ENCODE measurements around the gene HLA-DOA.

Gene HLA-DOA

GRCh38 chr6:32969685-32970412, 39.5 kb downstream of the HLA-DOA start:
- H3K4me3 ChIP-seq (ENCODE audit: low read depth, low read length) = peak overlapping the region; percentile 87
- peak; percentile 91 for DNase-seq (ENCODE audit: low read depth)
- TF ChIP-seq, protein P1, sequence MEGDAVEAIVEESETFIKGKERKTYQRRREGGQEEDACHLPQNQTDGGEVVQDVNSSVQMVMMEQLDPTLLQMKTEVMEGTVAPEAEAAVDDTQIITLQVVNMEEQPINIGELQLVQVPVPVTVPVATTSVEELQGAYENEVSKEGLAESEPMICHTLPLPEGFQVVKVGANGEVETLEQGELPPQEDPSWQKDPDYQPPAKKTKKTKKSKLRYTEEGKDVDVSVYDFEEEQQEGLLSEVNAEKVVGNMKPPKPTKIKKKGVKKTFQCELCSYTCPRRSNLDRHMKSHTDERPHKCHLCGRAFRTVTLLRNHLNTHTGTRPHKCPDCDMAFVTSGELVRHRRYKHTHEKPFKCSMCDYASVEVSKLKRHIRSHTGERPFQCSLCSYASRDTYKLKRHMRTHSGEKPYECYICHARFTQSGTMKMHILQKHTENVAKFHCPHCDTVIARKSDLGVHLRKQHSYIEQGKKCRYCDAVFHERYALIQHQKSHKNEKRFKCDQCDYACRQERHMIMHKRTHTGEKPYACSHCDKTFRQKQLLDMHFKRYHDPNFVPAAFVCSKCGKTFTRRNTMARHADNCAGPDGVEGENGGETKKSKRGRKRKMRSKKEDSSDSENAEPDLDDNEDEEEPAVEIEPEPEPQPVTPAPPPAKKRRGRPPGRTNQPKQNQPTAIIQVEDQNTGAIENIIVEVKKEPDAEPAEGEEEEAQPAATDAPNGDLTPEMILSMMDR (IDR thresholded peaks at IDR 0.05; ENCODE audit: insufficient read depth, low read depth, low read length, missing control alignments) = peak; percentile 19

GRCh38 chr6:32968867-32969684, 40.3 kb downstream of the HLA-DOA start:
- peak; percentile 92 for DNase-seq (ENCODE audit: low read depth)

GRCh38 chr6:32968093-32968866, 41.1 kb downstream of the HLA-DOA start, which contains the start of gene BRD2:
BRD2 (plus strand) TSS chr6:32968594; CDS start chr6:32972899, 4,305 bp downstream.
- peak; percentile 99 for DNase-seq (ENCODE audit: low read depth)
- TF ChIP-seq, protein P1 (IDR thresholded peaks at IDR 0.05; ENCODE audit: insufficient read depth, low read depth, low read length, missing control alignments) = no peak
- peak within 1 kb of the TSS; percentile 87 for H3K4me3 ChIP-seq (ENCODE audit: low read depth, low read length)

More at GRCh38 chr6:32968867-32969684, 40.3 kb downstream of the HLA-DOA start:
- peak overlapping the region; percentile 87 for H3K4me3 ChIP-seq (ENCODE audit: low read depth, low read length)
- TF ChIP-seq, protein P1 (IDR thresholded peaks at IDR 0.05; ENCODE audit: insufficient read depth, low read depth, low read length, missing control alignments) = no peak

- peak overlapping the region; percentile 87 for H3K4me3 ChIP-seq (ENCODE audit: low read depth, low read length)
- DNase-seq (ENCODE audit: low read depth) = peak; percentile 79
- TF ChIP-seq, protein P1 (IDR thresholded peaks at IDR 0.05; ENCODE audit: insufficient read depth, low read depth, low read length, missing control alignments) = peak; percentile 58
These were observed 42.0 kb downstream of the HLA-DOA start for GRCh38 chr6:32967151-32968091.

DNA sequence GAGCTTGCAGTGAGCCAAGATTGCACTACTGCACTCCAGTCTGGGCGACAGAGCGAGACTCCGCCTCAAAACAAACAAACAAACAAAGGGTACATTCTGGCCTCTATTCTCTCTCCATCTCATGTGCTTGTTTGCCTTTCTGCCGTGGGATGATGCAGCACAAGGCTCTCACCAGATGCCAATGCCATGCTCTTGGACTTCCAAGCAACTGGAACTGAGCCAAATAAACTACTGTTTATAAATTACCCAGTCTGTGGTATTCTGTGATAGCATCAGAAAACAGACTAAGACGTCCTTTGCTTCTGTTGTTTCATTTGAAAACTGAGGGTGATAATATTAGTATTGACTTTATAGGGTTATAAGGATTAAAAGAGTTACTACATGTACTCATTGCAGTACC, 44.6 kb downstream of the HLA-DOA start:
- no peak overlapping the region for H3K4me3 ChIP-seq (ENCODE audit: low read depth, low read length)
- TF ChIP-seq, protein P1 (IDR thresholded peaks at IDR 0.05; ENCODE audit: insufficient read depth, low read depth, low read length, missing control alignments) = no peak
- no peak for DNase-seq (ENCODE audit: low read depth)
